Measurements from ENCODE around the gene DISP2. TPM values are rescaled to one million over a fixed set of nuclear protein-coding genes. Genes with fewer than 3 reads are reported as not detected.

DISP2 gene
- total and polyA plus RNA-seq, 2 donors: 0.27 to 0.63 TPM

DNA sequence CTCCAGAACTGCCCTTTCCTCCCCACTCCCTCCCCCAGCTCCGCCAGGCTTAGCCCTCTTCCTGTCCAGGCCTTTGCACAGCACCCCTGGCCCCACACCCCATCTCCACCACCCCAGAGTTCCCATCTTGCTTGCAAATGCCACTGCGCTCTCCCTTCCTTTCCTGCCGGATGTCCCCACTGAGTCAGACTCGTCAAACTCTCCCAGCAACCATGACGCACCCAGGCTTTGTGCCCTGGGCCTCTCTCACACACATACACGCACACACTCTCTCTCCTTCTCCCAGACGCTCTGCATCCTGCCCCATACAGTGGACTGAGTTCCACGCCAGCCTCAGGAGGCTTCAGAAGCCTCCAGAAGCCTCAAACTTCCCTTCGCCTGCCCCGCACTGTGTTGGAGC, 14.5 kb upstream of the DISP2 start:
- no peak for DNase-seq (ENCODE audit: extremely low spot score)
- no peaks in the 10 kb centered on the region for H3K36me3 ChIP-seq (ENCODE audit: insufficient read depth)
- peak overlapping the region; percentile 34 for H3K27ac ChIP-seq (ENCODE audit: low read depth)
- WGBS: 66% methylated on average over 10 of the region's 10 CpGs
- no peak overlapping the region for H3K4me3 ChIP-seq (ENCODE audit: low read depth, low read length)
- peaks cover 6% of the 10 kb centered on the region for H3K4me1 ChIP-seq (ENCODE audit: insufficient read depth)

DNA sequence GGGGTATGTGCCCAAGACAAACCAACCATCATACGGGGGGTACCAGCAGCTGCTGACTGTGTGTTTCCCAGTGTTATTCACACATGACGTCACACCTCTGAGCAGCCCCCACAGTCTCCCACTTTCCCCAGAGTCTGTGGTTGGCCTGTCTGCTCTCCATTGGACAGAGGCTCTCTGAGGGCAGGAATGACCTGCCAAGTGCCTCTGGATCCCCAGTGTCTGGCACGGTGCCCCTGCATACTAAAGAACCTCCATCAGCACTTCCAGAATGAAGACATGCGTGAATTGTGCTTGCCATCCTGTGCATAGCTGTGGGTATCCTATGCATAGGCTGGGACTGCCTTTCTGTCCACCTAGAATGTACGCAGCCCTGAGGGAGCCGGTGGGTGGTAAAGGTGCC, 13.8 kb upstream of the DISP2 start:
- 53% methylated on average over 6 of the region's 6 CpGs for WGBS
- DNase-seq (ENCODE audit: extremely low spot score): no peak
- Histone ChIP-seq H3K4me1 (ENCODE audit: insufficient read depth) (peaks cover 3% of the 10 kb centered on the region), H3K27ac (ENCODE audit: low read depth) (no peak overlapping the region), H3K4me3 (ENCODE audit: low read depth, low read length) (no peak overlapping the region), H3K36me3 (ENCODE audit: insufficient read depth) (no peaks in the 10 kb centered on the region)

DNA sequence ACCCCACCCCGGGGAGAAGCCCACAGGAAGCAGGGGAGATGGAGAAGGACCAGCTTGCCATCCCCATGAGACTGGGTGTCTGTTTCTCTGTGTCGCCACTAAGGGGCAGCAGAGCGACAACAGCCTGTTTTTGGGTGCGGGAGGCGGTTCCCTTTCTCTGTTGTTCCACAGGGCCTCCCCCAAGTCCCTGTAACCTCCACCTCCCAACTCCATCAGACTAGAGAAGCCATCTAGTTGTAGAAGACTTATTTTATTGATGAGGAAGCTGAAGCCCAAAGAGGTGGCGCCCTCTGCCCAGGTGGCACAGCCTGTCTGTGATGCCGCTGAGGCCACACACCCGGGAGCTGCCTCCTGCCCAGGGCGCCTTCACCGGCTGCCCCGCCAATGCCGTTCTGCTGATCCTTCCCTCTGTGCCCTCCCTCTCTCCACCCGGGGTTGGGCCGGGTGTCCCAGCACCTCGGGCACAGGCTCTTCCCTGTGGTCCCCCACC, 13.3 kb upstream of the DISP2 start:
- H3K4me3 ChIP-seq (ENCODE audit: low read depth, low read length): no peak overlapping the region
- H3K4me1 ChIP-seq (ENCODE audit: insufficient read depth): peaks cover 3% of the 10 kb centered on the region
- H3K36me3 ChIP-seq (ENCODE audit: insufficient read depth): no peaks in the 10 kb centered on the region
- no peak overlapping the region for H3K27ac ChIP-seq (ENCODE audit: low read depth)
- WGBS: 44% methylated on average over 15 of the region's 15 CpGs
- DNase-seq (ENCODE audit: extremely low spot score): no peak

DNA sequence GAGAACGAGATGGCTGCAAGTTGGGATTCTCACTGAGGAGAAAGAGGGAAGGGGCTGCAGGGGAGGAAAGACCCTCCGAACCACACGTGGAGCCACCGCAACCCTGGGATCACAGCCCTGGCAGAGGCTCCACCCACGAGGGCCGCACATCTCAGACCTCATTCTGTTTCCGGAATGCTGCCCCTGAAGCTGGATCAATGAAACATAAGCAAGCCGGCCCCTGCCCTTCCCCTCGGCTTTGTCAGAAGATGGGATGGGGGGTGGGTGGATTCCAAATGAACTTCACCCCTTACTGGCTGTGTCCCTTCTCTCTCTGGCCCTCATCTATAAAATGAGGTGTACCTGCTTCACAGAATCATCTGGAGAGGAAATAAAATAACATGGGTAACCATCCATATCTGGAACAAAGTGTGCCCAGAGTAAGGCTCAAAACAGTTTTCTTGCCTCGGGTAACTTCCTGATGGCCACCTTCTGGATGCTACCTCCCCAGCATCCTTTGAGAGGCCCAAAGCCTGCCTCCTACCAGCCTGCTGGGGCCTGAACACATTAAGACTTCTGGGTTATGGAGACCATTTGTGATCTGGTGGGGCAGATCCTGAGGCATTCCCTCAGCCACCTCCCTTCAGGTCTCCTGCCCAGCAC, 12.7 kb upstream of the DISP2 start:
- Histone ChIP-seq H3K36me3 (ENCODE audit: insufficient read depth) (no peaks in the 10 kb centered on the region), H3K4me1 (ENCODE audit: insufficient read depth) (peaks cover 3% of the 10 kb centered on the region), H3K4me3 (ENCODE audit: low read depth, low read length) (no peak overlapping the region), H3K27ac (ENCODE audit: low read depth) (peak overlapping the region; percentile 18)
- DNase-seq (ENCODE audit: extremely low spot score): no peak
- WGBS: 70% methylated on average over 10 of the region's 10 CpGs

DNA sequence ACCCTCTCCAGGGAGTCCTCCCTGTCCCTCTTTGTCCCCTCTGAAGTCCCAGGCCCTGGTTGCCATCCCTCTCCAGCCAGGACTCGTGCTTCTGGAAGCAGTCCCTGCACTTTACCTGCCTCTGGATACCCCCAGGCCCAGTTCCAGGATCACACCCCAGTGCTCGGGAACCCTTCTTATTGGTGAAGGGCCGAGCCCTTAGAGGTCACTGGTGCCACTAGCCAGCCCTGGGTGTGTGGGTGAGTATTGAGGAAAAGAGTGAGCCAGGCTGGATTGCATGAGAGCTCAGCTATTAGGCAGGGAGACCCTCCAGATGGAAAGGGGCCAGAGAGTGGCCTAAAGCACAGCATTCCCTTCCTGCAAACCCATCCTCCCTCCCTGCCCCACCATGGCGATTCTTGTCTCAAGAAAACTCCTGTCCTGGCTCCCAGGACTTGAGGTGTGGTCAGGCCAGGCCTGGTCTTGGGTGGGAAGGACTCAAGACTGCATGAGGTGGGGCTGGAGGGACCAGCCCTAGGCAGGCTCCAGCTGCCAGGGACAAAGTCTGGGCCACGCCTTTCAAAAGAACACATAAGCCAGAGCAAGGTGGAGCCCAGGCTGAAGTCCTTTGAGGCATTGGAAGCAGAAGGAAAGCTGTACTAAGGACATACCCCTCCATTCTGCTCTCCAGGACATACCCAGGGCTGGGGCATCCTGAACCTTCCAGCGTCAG, 12.0 kb upstream of the DISP2 start:
- H3K27ac ChIP-seq (ENCODE audit: low read depth): peak overlapping the region; percentile 18
- WGBS: 87% methylated on average over 6 of the region's 6 CpGs
- H3K36me3 ChIP-seq (ENCODE audit: insufficient read depth): no peaks in the 10 kb centered on the region
- no peak for DNase-seq (ENCODE audit: extremely low spot score)
- H3K4me3 ChIP-seq (ENCODE audit: low read depth, low read length): no peak overlapping the region
- peaks cover 1% of the 10 kb centered on the region for H3K4me1 ChIP-seq (ENCODE audit: insufficient read depth)

DNA sequence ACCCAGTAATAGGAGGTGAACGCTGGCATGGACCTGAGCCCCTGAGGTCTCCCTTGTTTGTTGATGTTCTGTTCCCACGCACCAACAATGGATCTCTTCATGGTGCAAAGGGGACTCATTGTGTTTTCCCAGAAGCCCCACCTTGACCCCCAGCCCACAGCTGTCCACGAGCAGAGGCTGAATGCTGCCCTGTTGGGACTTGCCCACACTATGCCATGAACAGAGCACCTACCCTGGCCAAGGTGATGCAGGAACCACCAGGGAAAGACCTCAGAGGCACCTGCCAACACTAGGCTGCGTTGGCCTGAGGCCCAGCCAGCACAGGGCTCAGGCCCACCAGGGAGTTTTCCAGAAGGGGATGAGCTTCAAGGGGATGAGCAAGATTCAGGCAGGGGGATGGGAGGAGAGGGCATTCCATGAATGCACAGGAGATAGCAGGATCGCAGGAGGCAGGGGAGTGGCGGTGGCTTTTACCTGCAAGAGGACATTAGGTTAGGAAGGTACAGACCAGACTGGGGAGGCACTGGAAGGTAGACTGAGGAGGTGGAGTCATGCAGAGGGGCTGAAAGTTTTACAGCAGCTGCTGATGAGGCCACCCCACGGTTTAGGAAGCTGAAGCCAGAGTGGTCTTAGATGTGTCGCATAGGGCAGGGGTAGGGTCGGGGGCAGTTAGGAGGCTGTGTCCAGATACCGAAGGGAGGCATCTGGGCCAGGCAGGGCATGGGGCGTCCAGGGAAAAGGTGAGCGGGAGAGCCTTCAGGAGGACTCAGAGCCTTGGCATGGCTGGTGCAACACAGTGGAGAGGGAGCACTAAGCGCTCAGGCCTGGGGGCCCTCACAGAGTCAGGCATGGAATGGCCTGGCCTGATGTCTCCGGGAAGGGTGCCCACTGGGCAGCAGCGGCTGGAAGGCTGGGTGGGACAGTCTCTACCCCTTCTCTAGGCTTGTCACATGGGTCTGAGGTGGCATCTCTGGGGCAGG, 11.2 kb upstream of the DISP2 start:
- Histone ChIP-seq H3K4me3 (ENCODE audit: low read depth, low read length) (no peak overlapping the region), H3K36me3 (ENCODE audit: insufficient read depth) (no peaks in the 10 kb centered on the region), H3K27ac (ENCODE audit: low read depth) (peak overlapping the region; percentile 53), H3K4me1 (ENCODE audit: insufficient read depth) (no peaks in the 10 kb centered on the region)
- 87% methylated on average over 15 of the region's 15 CpGs for WGBS
- no peak for DNase-seq (ENCODE audit: extremely low spot score)

DNA sequence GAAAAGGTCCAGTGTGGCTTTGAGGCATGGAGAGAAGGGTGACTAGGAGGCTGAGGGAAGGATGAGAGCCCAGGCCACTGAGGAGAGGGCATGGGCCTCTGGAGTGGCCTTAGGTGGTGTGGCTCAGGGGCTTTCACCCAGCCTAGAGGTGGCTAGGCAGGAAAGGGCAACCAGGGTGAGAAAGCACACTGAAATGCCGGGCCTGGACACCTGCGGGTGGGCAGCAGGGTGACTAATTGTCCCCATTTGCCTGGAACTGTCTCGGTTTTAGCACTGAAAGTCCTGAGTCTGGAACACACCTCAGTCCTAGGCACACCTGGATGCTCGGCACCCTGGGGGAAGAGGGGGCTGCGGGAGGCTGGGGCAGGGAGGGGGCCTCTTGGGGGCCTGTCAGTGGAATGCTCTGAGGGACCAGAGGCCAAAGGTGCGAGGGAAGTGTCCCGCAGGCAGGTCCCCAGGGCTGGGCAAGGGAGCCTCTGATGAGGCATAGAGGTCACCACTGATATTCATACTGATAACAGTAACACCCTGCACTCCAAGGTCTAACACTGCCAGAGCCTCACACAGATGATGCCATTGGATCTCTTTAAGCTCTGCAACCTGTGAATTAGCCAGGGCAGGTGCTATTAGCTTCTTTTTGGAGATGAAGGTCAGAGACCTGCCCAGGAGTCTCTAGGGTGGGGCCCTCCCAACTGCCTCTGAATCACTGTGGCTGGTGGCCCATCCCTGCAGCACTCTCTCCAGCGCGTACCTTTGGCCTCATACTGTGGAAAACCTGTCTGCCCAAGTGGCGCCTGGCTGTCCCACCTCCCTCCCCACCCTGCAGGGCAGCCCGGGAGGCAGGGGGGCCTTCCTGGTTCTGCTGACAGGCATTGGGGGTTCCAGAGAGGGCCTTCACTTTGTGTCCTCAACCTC, 10.2 kb upstream of the DISP2 start:
- no peaks in the 10 kb centered on the region for H3K36me3 ChIP-seq (ENCODE audit: insufficient read depth)
- H3K4me3 ChIP-seq (ENCODE audit: low read depth, low read length): no peak overlapping the region
- no peaks in the 10 kb centered on the region for H3K4me1 ChIP-seq (ENCODE audit: insufficient read depth)
- WGBS: 83% methylated on average over 11 of the region's 11 CpGs
- no peak for DNase-seq (ENCODE audit: extremely low spot score)
- peak overlapping the region; percentile 53 for H3K27ac ChIP-seq (ENCODE audit: low read depth)

DNA sequence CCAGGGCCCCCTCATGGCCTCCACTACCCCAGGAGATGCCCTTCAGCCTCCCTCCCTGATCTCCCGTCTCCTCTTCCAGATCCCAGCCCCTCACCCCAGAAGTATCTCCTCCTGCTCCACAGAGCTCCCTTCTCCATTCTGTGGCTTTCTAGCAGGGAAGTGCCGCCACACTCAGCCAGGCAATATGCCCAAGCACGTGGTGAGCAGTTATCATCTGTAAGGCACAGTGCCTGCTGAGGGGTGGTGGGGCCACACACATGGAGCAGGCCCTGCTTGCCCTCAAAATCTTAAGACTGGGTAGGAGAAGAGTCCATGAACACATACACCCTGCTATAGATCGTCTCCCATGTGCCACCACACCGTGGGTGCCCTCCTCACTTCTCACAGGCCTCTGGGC, 9.5 kb upstream of the DISP2 start:
- peak overlapping the region; percentile 44 for H3K27ac ChIP-seq (ENCODE audit: low read depth)
- no peak overlapping the region for H3K4me3 ChIP-seq (ENCODE audit: low read depth, low read length)
- H3K4me1 ChIP-seq (ENCODE audit: insufficient read depth): no peaks in the 10 kb centered on the region
- no peak for DNase-seq (ENCODE audit: extremely low spot score)
- 86% methylated on average over 5 of the region's 5 CpGs for WGBS
- H3K36me3 ChIP-seq (ENCODE audit: insufficient read depth): no peaks in the 10 kb centered on the region

DNA sequence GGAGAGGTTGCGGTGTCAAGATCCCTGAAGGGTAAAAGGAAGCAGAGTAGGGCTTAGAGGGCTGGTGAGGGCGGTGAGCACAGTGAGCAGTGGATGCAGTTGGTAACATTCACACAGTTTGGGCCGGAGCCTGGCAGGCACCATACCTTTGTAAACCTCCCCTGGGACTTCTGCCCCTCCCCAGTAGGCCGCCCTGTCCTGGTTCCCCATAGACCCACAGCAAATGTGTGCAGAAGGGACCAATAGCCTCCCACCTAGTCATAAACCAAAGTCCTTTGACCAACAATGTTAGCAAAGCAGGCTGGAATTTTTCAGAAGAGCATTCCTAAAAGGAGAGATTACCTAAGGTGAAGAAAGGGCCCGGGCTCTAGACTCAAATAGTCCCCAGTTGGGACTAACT, 8.9 kb upstream of the DISP2 start:
- WGBS: 92% methylated on average over 5 of the region's 5 CpGs
- Histone ChIP-seq H3K27ac (ENCODE audit: low read depth) (no peak overlapping the region), H3K4me1 (ENCODE audit: insufficient read depth) (no peaks in the 10 kb centered on the region), H3K4me3 (ENCODE audit: low read depth, low read length) (no peak overlapping the region), H3K36me3 (ENCODE audit: insufficient read depth) (no peaks in the 10 kb centered on the region)
- no peak for DNase-seq (ENCODE audit: extremely low spot score)

DNA sequence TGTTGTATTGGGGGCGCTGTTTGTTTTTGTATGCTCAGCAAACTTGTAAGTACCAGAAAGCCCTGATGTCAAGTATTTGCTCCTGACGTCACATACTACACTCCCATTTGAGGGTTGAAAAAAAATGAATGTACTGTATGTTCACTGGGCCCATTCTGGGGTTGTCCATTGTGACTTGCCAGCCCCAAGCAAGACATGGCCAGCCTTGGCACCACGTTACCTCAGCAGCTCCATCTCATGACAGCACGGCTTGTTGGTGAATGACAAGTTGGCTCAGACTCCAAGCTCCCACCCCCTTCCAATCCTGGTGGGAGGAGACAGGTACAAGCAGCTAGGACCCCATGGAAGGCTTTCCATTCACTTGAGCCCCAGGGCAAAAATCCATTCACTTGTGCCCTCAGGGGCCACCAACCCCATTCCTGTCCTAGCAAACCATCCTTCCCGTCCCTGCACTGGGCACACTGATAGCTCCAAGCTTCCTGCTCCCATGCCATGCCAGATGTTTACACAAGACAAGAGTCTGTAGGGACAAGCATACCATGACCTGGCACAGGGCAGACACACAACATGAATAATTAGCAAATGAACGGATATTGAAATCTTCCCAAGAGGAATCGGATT, 5.6 kb upstream of the DISP2 start:
- Histone ChIP-seq H3K4me1 (ENCODE audit: insufficient read depth) (no peaks in the 10 kb centered on the region), H3K4me3 (ENCODE audit: low read depth, low read length) (no peak overlapping the region), H3K27ac (ENCODE audit: low read depth) (no peak overlapping the region), H3K36me3 (ENCODE audit: insufficient read depth) (no peaks in the 10 kb centered on the region)
- 87% methylated on average over 7 of the region's 7 CpGs for WGBS
- DNase-seq (ENCODE audit: extremely low spot score): no peak

DNA sequence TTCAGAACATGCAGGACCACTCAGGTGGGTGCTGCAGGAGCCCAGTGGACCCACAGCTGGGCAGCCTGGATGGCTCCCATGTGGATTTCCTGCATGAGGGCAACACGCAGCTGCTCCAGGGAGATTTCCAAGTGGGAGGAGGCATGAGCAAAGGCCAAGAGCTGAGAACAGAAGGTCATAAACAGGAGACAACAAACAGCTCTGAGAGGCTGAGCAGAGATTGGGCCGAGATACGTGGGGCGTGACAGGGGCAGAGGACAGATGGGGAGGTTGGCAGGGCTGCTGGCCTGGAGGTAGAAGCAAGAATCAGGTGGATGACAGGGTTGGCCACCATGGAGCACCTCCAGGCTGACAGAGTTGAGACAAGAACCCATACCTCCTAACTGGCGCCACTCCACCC, 4.3 kb upstream of the DISP2 start:
- Histone ChIP-seq H3K36me3 (ENCODE audit: insufficient read depth) (no peaks in the 10 kb centered on the region), H3K4me3 (ENCODE audit: low read depth, low read length) (no peak overlapping the region), H3K4me1 (ENCODE audit: insufficient read depth) (no peaks in the 10 kb centered on the region), H3K27ac (ENCODE audit: low read depth) (no peak overlapping the region)
- WGBS: 77% methylated on average over 5 of the region's 5 CpGs
- DNase-seq (ENCODE audit: extremely low spot score): no peak

DNA sequence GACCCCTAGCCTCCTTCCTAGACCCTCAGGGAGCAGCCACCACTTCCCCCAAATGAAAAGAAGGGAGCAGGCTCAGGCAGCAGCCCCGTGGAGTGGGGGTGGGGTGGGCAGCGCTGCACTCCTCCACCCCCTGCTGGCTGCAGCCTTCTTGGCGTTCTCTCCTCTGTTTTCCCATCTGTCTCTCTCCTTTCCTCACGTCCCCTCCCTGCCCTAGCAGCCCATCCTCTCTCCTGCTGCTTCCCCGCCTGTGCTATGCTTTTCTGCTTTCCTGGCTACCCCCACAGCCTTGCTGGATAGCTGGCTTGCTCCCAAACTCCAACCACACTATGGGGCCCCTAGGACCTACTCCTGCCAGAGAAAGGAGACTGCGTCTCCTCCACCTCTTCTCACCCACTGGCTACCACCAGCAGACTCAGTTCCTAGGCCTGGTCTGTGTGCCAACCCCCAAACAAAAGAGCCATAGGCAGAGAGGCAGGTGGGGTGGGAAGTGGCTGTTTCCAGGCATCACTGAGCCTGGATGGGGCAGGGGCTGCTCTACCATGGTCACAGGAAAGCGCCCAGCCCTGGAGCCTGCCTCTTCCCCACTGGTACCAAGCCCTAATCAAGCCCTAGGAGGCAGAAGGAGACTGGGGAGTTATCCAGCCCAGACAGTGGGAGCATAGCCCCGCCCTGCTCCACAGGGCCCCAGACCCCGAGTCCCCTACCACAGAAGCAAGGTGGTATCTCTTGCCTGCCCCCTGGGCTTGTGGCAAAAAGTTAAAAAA, 3.4 kb upstream of the DISP2 start:
- Histone ChIP-seq H3K27ac (ENCODE audit: low read depth) (no peak overlapping the region), H3K4me1 (ENCODE audit: insufficient read depth) (no peaks in the 10 kb centered on the region), H3K4me3 (ENCODE audit: low read depth, low read length) (no peak overlapping the region), H3K36me3 (ENCODE audit: insufficient read depth) (no peaks in the 10 kb centered on the region)
- no peak for DNase-seq (ENCODE audit: extremely low spot score)
- 36% methylated on average over 9 of the region's 9 CpGs for WGBS
